Adrenal gland (tissue), 12 donors: ENCODE measurements around the gene CAMTA1. TPM values are rescaled to one million over a fixed set of nuclear protein-coding genes. Genes with fewer than 3 reads are reported as not detected.
A peak's percentile ranks its signal among the peaks of the same experiment; 100 is the strongest.

Source experiments
- DNase-seq, 7 donors: peaks; one replicate each; pipeline ENCODE4 v3.0.0-alpha.2; 2019 to 2020
- H3K27ac ChIP-seq, 5 donors: fragments of 200-600 bp; sonication (generic) in 4 of 5; 1 replicate in 3 of 5; 2 replicates in 2 of 5; pipeline versions ENCODE4 v1.5.1 to v1.8.0; 2016 to 2020; ENCODE audit warnings: mild to moderate bottlenecking in 1 of 5
- H3K27me3 ChIP-seq: fragments of 200-600 bp; 2 replicates; pipeline ENCODE4 v1.8.0; 2021
- H3K36me3 ChIP-seq, 2 donors: fragments of 200-600 bp; replicated peaks in 1 of 2; 1 replicate in 1 of 2; 2 replicates in 1 of 2; pipeline versions ENCODE4 v1.5.1 to v1.8.0; 2018 to 2022
- H3K4me1 ChIP-seq, 2 donors: fragments of 200-600 bp; replicated peaks in 1 of 2; 1 replicate in 1 of 2; 2 replicates in 1 of 2; pipeline versions ENCODE4 v1.5.1 to v1.8.0; 2018 to 2021
- H3K4me3 ChIP-seq, 4 donors: fragments of 200-600 bp; sonication (generic) in 3 of 4; one replicate each; pipeline ENCODE4 v1.5.1; 2016 to 2018
- H3K9me3 ChIP-seq, 3 donors: fragments of 200-600 bp; sonication (generic) in 1 of 3; replicated peaks in 1 of 3; 1 replicate in 2 of 3; 2 replicates in 1 of 3; pipeline versions ENCODE4 v1.5.1 to v1.8.0; 2016 to 2021
- POLR2A ChIP-seq, 2 donors: fragments of 450-650 bp; IDR thresholded peaks; one replicate each; pipeline ENCODE4 v1.6.1; 2017; ENCODE audit warnings: antibody characterized with exemption in 2 of 2, mild to moderate bottlenecking in 2 of 2, moderate library complexity in 1 of 2
- WGBS, 4 donors: extraction: QIAGEN DNeasy Blood & Tissue Kit in 2 of 4; methylation state at CpG; one replicate each; pipeline versions ENCODE4 v1.1.5 to v1.1.7; 2013 to 2017; 5-methylcytosine and 5-hydroxymethylcytosine counted together
- intact Hi-C, 2 donors: fragments of 100-400 bp; cut with DNase I; formaldehyde crosslinking; loops; one replicate each; pipeline versions ENCODE4 v1.14.1 to v1.15.0; 2022 to 2023
- polyA plus RNA-seq, 3 donors: library from polyadenylated mRNA; stranded (reverse); fragments of 200-250 nt in 2 of 3; fragments of 350-450 nt in 1 of 3; fragmentation: Illumina TruSeq in 1 of 3; extraction: RNeasy Lipid Tissue Mini Kit (QIAGEN cat#74804) in 1 of 3; gene quantifications; one replicate each; pipeline ENCODE4 v1.2.3, GENCODE V29; 2013 to 2014
- total RNA-seq, 9 donors: library from RNA; depleted of rRNA in 4 of 9; stranded (reverse); fragments of >200 nt in 4 of 9; fragments of 120-200 nt in 1 of 9; fragmentation: NEBNext Ultra II Directional in 1 of 9; extraction: Animal tissue kit (Norgen Biotek cat#: 25700) in 1 of 9; gene quantifications; one replicate each; pipeline versions ENCODE4 v1.1.0 to v1.2.4, GENCODE V29; 2013 to 2023
- TF ChIP-seq, protein P1 (sequence below), 6 experiments: fragments of 450-650 bp in 4 of 6; fragments of 200-600 bp in 2 of 6; sonication (generic) in 1 of 6; IDR thresholded peaks; 1 replicate in 5 of 6; 2 replicates in 1 of 6; pipeline versions ENCODE4 v1.5.1 to v1.8.0; 2016 to 2021; ENCODE audit warnings: antibody characterized with exemption in 6 of 6, mild to moderate bottlenecking in 2 of 6, moderate library complexity in 1 of 6
- donor health status: healthy with polysubstance abuse.
- donor health status: Bipolar disorder and iron deficiency.
- donor health status: DM: yes; HTN: yes; CAD: no.
- donor health status: DM: no; HTN: no; CAD: no.
- donor health status: DM: no; HTN: no; CAD: no.
- donor health status: DM: yes; HTN: yes; CAD: no.

CAMTA1 gene
- total and polyA plus RNA-seq, 12 donors, result 62.9 to 141 (median 96.9) TPM

DNA sequence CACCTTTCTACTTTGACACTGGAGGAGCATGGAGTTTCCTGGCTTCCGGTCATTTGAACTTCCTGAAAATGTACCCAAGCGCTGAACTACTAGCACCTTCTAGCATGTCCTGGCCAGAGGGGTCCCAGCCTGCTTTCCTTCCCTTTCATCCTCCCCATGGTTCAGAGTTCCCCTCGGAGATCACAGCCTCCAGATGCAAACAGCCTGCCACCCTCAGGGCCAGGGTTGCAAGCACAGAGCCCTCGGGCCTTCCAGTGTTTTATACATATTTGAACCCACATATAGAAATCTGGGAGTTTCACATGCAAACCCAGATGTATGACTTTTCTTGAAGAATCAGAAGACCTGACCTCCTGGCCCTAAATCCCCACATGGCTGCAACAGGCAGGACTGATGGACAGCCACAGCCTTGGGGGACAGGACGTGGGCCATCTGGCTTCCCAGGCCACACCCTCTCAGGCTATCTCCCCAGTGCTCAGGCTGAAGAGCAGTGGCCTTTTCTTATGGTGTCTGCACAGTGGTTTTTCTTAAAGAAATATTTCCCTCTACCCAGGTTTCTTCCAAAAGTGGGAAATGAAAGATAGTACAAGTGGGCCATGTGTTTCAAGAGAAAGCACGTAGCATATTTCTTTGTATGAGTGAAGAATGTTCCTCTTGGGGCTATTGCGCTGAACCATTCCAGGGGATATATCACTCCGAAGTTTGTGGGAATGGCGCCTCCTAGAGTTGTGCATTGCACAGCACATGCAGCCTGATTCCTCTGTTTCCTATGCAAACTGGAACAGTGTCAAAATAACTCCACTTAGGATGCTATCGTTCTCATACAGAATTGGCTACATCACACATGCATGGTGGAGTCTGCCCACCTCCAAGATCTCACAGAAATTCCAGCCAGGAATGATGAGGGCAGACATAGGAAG, 753.9 kb downstream of the CAMTA1 start:
- H3K9me3 ChIP-seq, result no peaks in the 10 kb centered on the region
- H3K4me1 ChIP-seq, result peaks cover 0 to 3% of the 10 kb centered on the region in 2 donors
- no peak for DNase-seq
- H3K4me3 ChIP-seq, result no peak overlapping the region
- 69 to 80% (median 75%) methylated on average over 10 of the region's 10 CpGs for WGBS, 4 donors
- H3K36me3 ChIP-seq, result no peaks in the 10 kb centered on the region
- no peak for TF ChIP-seq POLR2A (IDR thresholded peaks at IDR 0.05)
- TF ChIP-seq, protein P1, sequence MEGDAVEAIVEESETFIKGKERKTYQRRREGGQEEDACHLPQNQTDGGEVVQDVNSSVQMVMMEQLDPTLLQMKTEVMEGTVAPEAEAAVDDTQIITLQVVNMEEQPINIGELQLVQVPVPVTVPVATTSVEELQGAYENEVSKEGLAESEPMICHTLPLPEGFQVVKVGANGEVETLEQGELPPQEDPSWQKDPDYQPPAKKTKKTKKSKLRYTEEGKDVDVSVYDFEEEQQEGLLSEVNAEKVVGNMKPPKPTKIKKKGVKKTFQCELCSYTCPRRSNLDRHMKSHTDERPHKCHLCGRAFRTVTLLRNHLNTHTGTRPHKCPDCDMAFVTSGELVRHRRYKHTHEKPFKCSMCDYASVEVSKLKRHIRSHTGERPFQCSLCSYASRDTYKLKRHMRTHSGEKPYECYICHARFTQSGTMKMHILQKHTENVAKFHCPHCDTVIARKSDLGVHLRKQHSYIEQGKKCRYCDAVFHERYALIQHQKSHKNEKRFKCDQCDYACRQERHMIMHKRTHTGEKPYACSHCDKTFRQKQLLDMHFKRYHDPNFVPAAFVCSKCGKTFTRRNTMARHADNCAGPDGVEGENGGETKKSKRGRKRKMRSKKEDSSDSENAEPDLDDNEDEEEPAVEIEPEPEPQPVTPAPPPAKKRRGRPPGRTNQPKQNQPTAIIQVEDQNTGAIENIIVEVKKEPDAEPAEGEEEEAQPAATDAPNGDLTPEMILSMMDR (IDR thresholded peaks at IDR 0.05), result no peak
- H3K27ac ChIP-seq, result no peak overlapping the region
- no peaks in the 10 kb centered on the region for H3K27me3 ChIP-seq
- intact Hi-C loops, result no loop called here

- Histone ChIP-seq H3K4me3 (no peak overlapping the region), H3K36me3 (no peaks in the 10 kb centered on the region), H3K27me3 (no peaks in the 10 kb centered on the region), H3K27ac (no peak overlapping the region), H3K9me3 (no peaks in the 10 kb centered on the region), H3K4me1 (no peaks in the 10 kb centered on the region)
- TF ChIP-seq, protein P1 (IDR thresholded peaks at IDR 0.05), result peak; percentile 28 to 59 (median 44)
- no peak for TF ChIP-seq POLR2A (IDR thresholded peaks at IDR 0.05)
- intact Hi-C loops, result no loop called here
- WGBS, 4 donors, result 35 to 56% (median 54%) methylated on average over 6 to 7 of the region's 7 CpGs
- DNase-seq, result peak; percentile 41 to 82 (median 66)
Observed at GRCh38 chr1:7539769-7540175, 754.5 kb downstream of the CAMTA1 start.

- TF ChIP-seq POLR2A (IDR thresholded peaks at IDR 0.05), result no peak
- TF ChIP-seq, protein P1 (IDR thresholded peaks at IDR 0.05), result no peak
- Histone ChIP-seq H3K4me3 (no peak overlapping the region), H3K4me1 (no peaks in the 10 kb centered on the region), H3K9me3 (no peaks in the 10 kb centered on the region), H3K36me3 (no peaks in the 10 kb centered on the region), H3K27ac (no peak overlapping the region), H3K27me3 (no peaks in the 10 kb centered on the region)
- DNase-seq, result no peak
- WGBS, 4 donors, result 72 to 81% (median 80%) methylated on average over 7 of the region's 7 CpGs
- intact Hi-C loops, result no loop called here
Observed at GRCh38 chr1:7540816-7541215, 755.6 kb downstream of the CAMTA1 start.

DNA sequence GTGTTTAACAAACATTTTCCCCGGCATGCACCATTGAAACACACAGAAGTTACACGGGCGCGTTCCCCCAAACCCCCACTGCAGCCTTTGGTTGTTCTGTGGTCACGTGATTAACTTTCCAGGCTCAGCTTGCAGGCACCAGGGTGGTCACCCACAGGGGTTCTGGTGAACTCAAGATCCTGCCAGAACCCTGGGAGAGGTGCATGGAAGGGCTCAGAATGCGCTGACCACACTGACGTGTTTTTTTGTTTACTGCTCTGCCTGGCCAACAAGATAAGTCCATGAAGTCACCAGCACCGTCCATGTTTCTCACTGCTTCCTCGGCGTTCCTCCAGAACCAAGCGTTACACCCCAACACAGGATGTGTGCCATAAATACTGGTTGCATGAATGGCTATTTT, 756.4 kb downstream of the CAMTA1 start:
- Histone ChIP-seq H3K36me3 (no peaks in the 10 kb centered on the region), H3K4me3 (no peak overlapping the region), H3K27me3 (no peaks in the 10 kb centered on the region), H3K4me1 (no peaks in the 10 kb centered on the region), H3K9me3 (no peaks in the 10 kb centered on the region), H3K27ac (no peak overlapping the region)
- DNase-seq, result no peak
- intact Hi-C loops, result no loop called here
- WGBS, 4 donors, result 84 to 87% (median 87%) methylated on average over 11 of the region's 11 CpGs
- TF ChIP-seq, protein P1 (IDR thresholded peaks at IDR 0.05), result no peak
- no peak for TF ChIP-seq POLR2A (IDR thresholded peaks at IDR 0.05)
